Adrenal gland (tissue), 12 donors: ENCODE data around the gene PAGE4. TPM values are rescaled to one million over a fixed set of nuclear protein-coding genes. Genes with fewer than 3 reads are reported as not detected.

Experiments used
- DNase-seq, 7 donors: peaks; one replicate each; pipeline ENCODE4 v3.0.0-alpha.2; 2019 to 2020
- H3K27ac ChIP-seq, 5 donors: fragments of 200-600 bp; sonication (generic) in 4 of 5; 1 replicate in 3 of 5; 2 replicates in 2 of 5; pipeline versions ENCODE4 v1.5.1 to v1.8.0; 2016 to 2020; ENCODE audit warnings: mild to moderate bottlenecking in 1 of 5
- H3K27me3 ChIP-seq: fragments of 200-600 bp; 2 replicates; pipeline ENCODE4 v1.8.0; 2021
- H3K36me3 ChIP-seq, 2 donors: fragments of 200-600 bp; replicated peaks in 1 of 2; 1 replicate in 1 of 2; 2 replicates in 1 of 2; pipeline versions ENCODE4 v1.5.1 to v1.8.0; 2018 to 2022
- H3K4me1 ChIP-seq, 2 donors: fragments of 200-600 bp; replicated peaks in 1 of 2; 1 replicate in 1 of 2; 2 replicates in 1 of 2; pipeline versions ENCODE4 v1.5.1 to v1.8.0; 2018 to 2021
- H3K4me3 ChIP-seq, 4 donors: fragments of 200-600 bp; sonication (generic) in 3 of 4; one replicate each; pipeline ENCODE4 v1.5.1; 2016 to 2018
- H3K9me3 ChIP-seq, 3 donors: fragments of 200-600 bp; sonication (generic) in 1 of 3; replicated peaks in 1 of 3; 1 replicate in 2 of 3; 2 replicates in 1 of 3; pipeline versions ENCODE4 v1.5.1 to v1.8.0; 2016 to 2021
- POLR2A ChIP-seq, 2 donors: fragments of 450-650 bp; IDR thresholded peaks; one replicate each; pipeline ENCODE4 v1.6.1; 2017; ENCODE audit warnings: antibody characterized with exemption in 2 of 2, mild to moderate bottlenecking in 2 of 2, moderate library complexity in 1 of 2
- WGBS, 4 donors: extraction: QIAGEN DNeasy Blood & Tissue Kit in 2 of 4; methylation state at CpG; one replicate each; pipeline versions ENCODE4 v1.1.5 to v1.1.7; 2013 to 2017; 5-methylcytosine and 5-hydroxymethylcytosine counted together
- intact Hi-C, 2 donors: fragments of 100-400 bp; cut with DNase I; formaldehyde crosslinking; loops; one replicate each; pipeline versions ENCODE4 v1.14.1 to v1.15.0; 2022 to 2023
- polyA plus RNA-seq, 3 donors: library from polyadenylated mRNA; stranded (reverse); fragments of 200-250 nt in 2 of 3; fragments of 350-450 nt in 1 of 3; fragmentation: Illumina TruSeq in 1 of 3; extraction: RNeasy Lipid Tissue Mini Kit (QIAGEN cat#74804) in 1 of 3; gene quantifications; one replicate each; pipeline ENCODE4 v1.2.3, GENCODE V29; 2013 to 2014
- total RNA-seq, 9 donors: library from RNA; depleted of rRNA in 4 of 9; stranded (reverse); fragments of >200 nt in 4 of 9; fragments of 120-200 nt in 1 of 9; fragmentation: NEBNext Ultra II Directional in 1 of 9; extraction: Animal tissue kit (Norgen Biotek cat#: 25700) in 1 of 9; gene quantifications; one replicate each; pipeline versions ENCODE4 v1.1.0 to v1.2.4, GENCODE V29; 2013 to 2023
- TF ChIP-seq, protein P1 (sequence below), 6 experiments: fragments of 450-650 bp in 4 of 6; fragments of 200-600 bp in 2 of 6; sonication (generic) in 1 of 6; IDR thresholded peaks; 1 replicate in 5 of 6; 2 replicates in 1 of 6; pipeline versions ENCODE4 v1.5.1 to v1.8.0; 2016 to 2021; ENCODE audit warnings: antibody characterized with exemption in 6 of 6, mild to moderate bottlenecking in 2 of 6, moderate library complexity in 1 of 6
- donor health status: healthy with polysubstance abuse.
- donor health status: Bipolar disorder and iron deficiency.
- donor health status: DM: yes; HTN: yes; CAD: no.
- donor health status: DM: no; HTN: no; CAD: no.
- donor health status: DM: no; HTN: no; CAD: no.
- donor health status: DM: yes; HTN: yes; CAD: no.

PAGE4 gene
- total and polyA plus RNA-seq, 12 donors: 0.83 to 9.7 (median 3.3) TPM; not detected in 6

DNA sequence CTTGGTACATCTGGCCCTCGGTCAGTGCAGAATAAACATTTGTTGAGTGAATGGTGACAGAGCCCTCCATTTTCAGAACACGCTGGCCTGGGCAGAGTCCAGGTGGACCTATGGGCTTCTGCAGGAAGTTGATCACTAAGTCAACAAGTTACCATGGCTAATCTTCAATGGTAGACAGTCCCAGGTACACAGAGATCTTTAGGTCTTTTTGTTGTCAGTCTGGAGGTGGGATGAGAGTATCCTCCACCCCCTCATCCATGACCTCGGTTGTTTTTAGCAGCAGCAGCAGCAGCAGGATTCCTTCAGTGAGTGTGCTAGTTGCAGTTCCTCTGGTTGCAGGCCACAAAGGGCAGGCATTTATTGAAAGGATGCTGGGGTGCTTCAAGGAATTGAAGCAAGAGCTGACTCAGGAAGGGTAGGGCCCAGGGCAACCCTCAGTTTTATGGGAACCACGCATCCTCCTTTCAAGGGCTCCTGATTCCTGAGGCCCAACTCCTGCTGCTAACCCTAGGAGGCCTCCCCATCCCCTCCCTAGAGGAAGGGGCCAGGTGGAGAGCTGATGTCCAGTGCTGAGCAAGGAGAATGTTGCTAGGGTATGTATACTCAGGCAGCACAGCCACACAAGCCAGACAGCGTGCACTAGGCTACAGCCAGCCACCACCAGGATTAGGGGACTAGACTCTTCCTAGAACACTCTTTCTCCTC, 48.4 kb downstream of the PAGE4 start:
- H3K27ac ChIP-seq: peak overlapping the region in 4 of 5 donors; percentile 72 to 88 (median 80)
- intact Hi-C loops: no loop called here

DNA sequence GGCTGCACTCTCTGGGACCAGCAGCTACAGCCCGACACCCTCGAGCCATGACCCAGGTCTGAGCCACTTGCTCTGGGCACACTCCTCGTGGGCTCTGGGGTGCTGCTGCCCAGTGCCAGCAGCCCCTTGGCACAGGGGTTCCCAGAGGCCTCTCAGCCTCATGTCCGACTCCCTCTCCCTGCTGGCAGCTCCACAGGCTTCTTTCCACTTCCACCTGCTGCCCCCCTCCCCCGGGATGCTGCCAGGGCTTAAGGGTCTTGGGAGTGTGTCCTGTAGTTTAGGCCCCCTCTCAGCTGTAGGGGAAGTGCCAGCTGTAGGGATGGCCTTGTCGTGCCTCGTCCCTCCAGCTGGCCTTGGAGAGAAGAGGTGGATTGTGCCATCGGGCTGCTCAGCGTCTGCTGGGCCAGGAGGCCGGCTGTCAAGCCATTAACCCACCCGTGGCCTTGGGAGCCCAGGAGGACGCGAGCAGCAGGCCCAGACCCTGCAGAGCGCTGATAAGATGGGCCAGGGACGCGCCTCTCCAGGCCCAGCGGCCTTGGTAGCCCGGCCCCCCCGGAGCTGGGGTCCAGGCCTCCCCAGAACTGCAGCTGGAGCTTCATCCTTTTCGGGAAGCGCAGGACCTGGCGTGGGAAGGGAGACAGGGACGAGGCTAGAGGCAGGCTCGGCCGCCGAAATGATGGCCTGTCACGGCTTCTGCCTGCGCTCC, 49.2 kb downstream of the PAGE4 start:
- no peaks in the 10 kb centered on the region for H3K36me3 ChIP-seq
- H3K4me1 ChIP-seq: peaks cover 0 to 4% of the 10 kb centered on the region in 2 donors
- intact Hi-C loops: no loop called here
- peak overlapping the region in 2 of 4 donors; percentile 43 to 63 for H3K4me3 ChIP-seq
- H3K27me3 ChIP-seq: peaks cover 6% of the 10 kb centered on the region
- no peaks in the 10 kb centered on the region for H3K9me3 ChIP-seq
- TF ChIP-seq, protein P1, sequence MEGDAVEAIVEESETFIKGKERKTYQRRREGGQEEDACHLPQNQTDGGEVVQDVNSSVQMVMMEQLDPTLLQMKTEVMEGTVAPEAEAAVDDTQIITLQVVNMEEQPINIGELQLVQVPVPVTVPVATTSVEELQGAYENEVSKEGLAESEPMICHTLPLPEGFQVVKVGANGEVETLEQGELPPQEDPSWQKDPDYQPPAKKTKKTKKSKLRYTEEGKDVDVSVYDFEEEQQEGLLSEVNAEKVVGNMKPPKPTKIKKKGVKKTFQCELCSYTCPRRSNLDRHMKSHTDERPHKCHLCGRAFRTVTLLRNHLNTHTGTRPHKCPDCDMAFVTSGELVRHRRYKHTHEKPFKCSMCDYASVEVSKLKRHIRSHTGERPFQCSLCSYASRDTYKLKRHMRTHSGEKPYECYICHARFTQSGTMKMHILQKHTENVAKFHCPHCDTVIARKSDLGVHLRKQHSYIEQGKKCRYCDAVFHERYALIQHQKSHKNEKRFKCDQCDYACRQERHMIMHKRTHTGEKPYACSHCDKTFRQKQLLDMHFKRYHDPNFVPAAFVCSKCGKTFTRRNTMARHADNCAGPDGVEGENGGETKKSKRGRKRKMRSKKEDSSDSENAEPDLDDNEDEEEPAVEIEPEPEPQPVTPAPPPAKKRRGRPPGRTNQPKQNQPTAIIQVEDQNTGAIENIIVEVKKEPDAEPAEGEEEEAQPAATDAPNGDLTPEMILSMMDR (IDR thresholded peaks at IDR 0.05): no peak
- TF ChIP-seq POLR2A (IDR thresholded peaks at IDR 0.05): no peak
- 14 to 65% (median 29%) methylated on average over 1 to 28 of the region's 28 CpGs for WGBS, 4 donors
- peak; percentile 28 to 66 (median 50) for DNase-seq
- H3K27ac ChIP-seq: peak overlapping the region; percentile 39 to 88 (median 78)

More for the DNA sequence above, 48.4 kb downstream of the PAGE4 start:
- Histone ChIP-seq H3K9me3 (no peaks in the 10 kb centered on the region), H3K27me3 (peaks cover 11% of the 10 kb centered on the region), H3K36me3 (no peaks in the 10 kb centered on the region), H3K4me3 (no peak overlapping the region), H3K4me1 (peaks cover 0 to 4% of the 10 kb centered on the region in 2 donors)
- TF ChIP-seq, protein P1 (IDR thresholded peaks at IDR 0.05): no peak
- no peak for TF ChIP-seq POLR2A (IDR thresholded peaks at IDR 0.05)
- WGBS, 4 donors: 60 to 79% (median 64%) methylated on average over 4 to 5 of the region's 5 CpGs
- no peak for DNase-seq

DNA sequence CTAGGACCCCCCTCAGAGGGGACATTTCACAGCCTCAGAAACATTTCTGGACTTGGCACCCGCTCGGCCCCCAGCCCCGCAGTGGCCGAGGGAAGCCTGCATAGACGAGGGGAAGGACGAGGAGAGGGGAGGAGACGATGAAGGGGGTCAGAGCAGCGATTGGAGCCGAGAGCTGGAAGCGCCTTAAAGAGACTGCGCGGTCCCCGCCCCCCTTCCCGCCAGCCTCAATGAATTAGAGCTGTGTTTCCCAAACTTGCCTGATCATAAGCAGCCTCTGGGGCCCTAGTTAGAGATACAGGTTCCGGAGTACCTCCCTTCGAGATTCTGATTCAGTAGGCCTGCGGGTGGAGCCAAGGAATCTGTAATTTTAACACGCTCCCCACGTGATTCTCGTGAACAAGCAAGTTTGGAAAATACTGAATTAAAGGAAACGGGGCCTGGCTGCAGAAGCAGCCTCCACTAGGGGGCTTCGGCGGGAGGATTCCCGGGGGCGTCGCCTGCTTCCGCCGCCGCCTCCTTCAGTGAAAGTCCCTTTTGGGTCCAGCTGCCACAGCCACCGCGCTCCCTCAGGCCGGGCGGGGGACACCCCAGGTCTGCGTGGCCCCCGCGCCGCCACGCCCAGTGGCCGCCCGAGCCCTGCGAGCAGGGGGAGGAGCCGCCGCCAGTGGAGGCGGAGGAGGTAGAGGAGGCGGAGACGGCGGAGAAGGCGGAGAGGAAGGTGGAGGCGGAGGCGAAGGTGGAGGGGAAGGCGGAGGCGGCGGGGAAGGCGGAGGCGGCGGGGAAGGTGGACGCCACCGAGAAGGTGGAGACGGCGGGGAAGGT, 49.9 kb downstream of the PAGE4 start, which contains the start of gene USP27X:
Gene USP27X (plus strand): TSS at position 651 of the 822 bp plus-strand sequence. CDS start 824 bp downstream, outside the sequence.
- Histone ChIP-seq H3K36me3 (no peaks in the 10 kb centered on the region), H3K4me3 (peak within 1 kb of the TSS in 3 of 4 donors; percentile 43 to 63 (median 56)), H3K27ac (peak within 1 kb of the TSS; percentile 39 to 88 (median 78)), H3K9me3 (no peaks in the 10 kb centered on the region), H3K27me3 (peaks cover 6% of the 10 kb centered on the region), H3K4me1 (peaks cover 0 to 4% of the 10 kb centered on the region in 2 donors)
- DNase-seq: peak; percentile 70 to 88 (median 76)
- TF ChIP-seq POLR2A (IDR thresholded peaks at IDR 0.05): peak in 1 of 2 donors; percentile 58
- TF ChIP-seq, protein P1 (IDR thresholded peaks at IDR 0.05): peak in 5 of 6 experiments; percentile 44 to 64 (median 56)
- intact Hi-C loops: no loop called here
- 0 to 52% (median 13%) methylated on average over 9 to 60 of the region's 60 CpGs for WGBS, 4 donors
